Astrocyte of the cerebellum (primary cell): ENCODE measurements around the gene OPCML.

Experiments used
- DNase-seq: peaks from one replicate; pipeline ENCODE4 v3.0.0-alpha.2; 2011; ENCODE audit warnings: low read depth
- H3K4me3 ChIP-seq: 2 replicates; pipeline ENCODE4 v1.5.1; 2011; ENCODE audit warnings: mild to moderate bottlenecking, low read depth, low read length, moderate library complexity
- in situ Hi-C: cut with HindIII; loops from 2 replicates; pipeline ENCODE4 v1.10.0; 2017; ENCODE audit warnings: low sequenced_read_pairs
- TF ChIP-seq, protein P1 (sequence below): IDR thresholded peaks from 2 replicates; pipeline ENCODE4 v1.5.1; 2012; ENCODE audit warnings: low read length, low read depth, moderate library complexity, mild to moderate bottlenecking; ENCODE audit errors: missing control alignments

The OPCML gene

DNA sequence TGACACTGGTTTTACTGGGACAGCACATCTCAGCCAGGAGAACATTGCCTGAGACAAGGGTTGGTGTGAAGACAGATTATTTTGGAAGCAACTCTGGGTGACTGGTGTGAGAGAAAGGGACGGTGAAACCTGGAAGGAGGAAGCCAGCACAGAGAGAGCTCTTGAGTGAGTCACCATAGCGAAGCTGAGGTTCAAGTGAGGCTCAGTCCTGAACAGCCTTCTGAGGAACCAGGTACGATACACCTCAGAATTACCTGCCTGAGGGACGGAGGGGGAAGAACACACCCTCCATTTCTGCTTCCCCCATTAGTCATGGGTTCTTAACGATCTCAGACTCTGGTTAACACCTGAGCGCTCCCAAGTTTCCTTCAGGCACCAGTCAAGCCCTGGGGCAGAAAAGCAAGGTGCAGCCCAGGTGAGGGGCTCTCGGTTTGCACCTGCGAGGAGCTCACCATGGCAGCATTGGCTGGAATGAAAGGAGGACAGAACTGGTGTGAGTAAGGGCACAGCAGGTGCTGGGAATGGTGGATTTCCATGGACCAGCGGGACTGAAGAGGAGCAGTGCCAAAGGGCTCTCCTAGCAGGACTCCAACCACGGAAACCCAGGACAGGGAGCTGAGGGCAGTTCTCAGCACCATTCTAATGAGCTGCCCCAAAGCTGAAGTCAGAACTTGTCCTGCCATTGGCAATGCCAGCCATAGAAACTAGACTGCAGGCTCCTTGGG is 459.3 kb downstream of the OPCML start:
- no peak for DNase-seq
- in situ Hi-C loops, result no loop called here
- H3K4me3 ChIP-seq, result no peak overlapping the region
- TF ChIP-seq, protein P1, sequence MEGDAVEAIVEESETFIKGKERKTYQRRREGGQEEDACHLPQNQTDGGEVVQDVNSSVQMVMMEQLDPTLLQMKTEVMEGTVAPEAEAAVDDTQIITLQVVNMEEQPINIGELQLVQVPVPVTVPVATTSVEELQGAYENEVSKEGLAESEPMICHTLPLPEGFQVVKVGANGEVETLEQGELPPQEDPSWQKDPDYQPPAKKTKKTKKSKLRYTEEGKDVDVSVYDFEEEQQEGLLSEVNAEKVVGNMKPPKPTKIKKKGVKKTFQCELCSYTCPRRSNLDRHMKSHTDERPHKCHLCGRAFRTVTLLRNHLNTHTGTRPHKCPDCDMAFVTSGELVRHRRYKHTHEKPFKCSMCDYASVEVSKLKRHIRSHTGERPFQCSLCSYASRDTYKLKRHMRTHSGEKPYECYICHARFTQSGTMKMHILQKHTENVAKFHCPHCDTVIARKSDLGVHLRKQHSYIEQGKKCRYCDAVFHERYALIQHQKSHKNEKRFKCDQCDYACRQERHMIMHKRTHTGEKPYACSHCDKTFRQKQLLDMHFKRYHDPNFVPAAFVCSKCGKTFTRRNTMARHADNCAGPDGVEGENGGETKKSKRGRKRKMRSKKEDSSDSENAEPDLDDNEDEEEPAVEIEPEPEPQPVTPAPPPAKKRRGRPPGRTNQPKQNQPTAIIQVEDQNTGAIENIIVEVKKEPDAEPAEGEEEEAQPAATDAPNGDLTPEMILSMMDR, result no peak

DNA sequence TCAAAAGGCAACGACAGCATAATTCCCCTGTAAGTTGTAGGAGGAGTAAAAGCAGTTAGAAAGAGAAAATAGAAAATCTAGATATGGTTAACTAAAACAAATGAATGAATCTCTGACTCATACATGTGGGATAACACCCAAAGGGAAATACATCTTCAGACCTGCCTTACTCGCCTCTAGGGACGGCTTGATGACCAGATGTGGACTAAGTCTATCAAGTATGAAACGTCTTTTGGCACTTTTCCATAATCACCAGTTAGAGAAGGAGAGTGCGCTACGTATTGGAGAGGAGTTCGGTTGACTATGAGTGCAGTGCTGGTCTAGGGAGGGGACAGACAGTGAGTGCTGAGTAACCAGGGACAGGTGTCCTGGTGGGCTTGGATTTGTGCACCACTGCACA is 459.9 kb downstream of the OPCML start:
- no peak for DNase-seq
- in situ Hi-C loops, result no loop called here
- TF ChIP-seq, protein P1, result no peak
- no peak overlapping the region for H3K4me3 ChIP-seq

DNA sequence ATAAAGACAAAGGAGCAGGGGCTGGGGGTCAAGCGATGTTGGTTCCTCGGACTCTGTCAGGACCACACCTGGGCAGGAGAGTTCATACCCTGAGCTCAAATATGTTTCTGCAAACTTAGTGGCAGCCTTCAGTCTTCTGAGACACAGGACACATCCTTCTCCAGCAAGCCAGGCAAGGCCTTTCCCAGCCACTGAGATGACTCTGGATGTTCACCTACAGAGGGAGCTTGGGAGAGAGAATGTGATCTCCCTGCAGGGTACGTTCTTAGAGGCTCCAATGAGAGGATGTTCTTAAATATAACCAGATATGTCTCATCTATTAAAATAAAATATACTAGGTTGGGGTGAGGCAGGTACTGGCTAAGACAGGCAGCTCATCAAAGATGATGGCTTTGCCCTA is 461.5 kb downstream of the OPCML start:
- TF ChIP-seq, protein P1, result no peak
- no peak for DNase-seq
- in situ Hi-C loops, result no loop called here
- no peak overlapping the region for H3K4me3 ChIP-seq

DNA sequence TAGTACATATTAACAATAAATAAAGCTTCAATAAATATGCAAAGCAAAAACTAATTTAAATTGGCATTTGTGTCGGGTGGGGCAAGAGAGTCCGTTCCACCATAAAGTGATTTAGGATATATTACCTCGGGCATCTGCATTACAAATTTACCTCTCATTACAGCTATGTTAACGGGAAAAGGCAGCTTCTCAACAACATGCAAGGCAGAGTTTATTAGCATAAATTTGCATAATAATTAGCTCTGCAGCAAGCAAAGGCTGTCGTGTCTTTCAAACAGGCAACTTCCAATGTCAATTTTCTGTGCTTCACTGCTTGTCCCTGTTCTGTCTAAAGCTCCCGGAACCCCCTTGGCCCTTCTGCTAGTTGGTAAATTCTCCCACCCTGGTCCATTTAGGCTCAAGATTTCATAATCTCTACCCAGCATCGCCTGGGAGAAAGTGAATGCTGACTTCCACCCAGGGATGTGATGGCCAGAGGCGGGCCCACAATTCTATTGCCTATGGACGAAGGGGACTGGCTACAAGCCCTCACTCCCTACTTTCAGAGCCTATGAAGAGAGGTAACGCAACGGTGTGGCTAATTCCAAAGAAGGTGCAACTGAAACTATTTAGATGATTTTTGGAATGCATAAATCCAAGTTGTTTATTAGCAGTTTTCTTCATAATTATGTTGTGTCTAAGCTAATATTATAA is 462.1 kb downstream of the OPCML start:
- H3K4me3 ChIP-seq, result no peak overlapping the region

DNA sequence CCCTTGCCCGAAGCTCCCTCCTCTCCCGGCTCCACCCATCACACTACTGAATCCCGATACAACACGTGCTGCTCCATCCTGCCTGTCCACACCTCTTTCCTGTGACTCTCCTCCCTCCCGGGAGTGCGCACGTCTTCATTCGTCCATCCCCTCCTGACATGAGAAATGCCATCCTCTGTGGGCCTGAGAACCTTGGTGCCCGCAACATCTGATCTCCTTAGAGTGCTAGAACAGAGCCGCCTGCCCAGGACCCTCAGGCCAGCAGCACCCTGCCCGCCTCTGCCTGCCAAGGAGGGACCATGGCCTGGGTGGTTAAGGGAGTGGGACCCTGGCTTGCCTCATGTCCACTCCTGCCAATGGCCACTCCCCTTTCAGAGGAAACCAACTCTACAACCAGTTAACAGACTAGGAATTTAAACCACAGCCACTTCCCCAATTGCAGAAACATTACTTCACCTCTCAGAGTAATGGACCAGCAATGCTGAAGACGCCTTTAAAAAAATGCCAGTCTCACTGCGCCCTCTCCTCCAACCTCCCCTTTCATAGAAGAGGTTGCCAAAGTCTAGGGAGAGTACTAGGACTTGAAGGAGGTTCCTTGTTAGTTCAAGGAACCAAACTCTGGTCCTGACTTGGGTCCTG is 466.3 kb downstream of the OPCML start:
- TF ChIP-seq, protein P1, result no peak
- in situ Hi-C loops, result no loop called here
- no peak overlapping the region for H3K4me3 ChIP-seq
- no peak for DNase-seq

More for the DNA sequence above, 462.1 kb downstream of the OPCML start:
- TF ChIP-seq, protein P1, result no peak
- no peak for DNase-seq
- in situ Hi-C loops, result no loop called here

DNA sequence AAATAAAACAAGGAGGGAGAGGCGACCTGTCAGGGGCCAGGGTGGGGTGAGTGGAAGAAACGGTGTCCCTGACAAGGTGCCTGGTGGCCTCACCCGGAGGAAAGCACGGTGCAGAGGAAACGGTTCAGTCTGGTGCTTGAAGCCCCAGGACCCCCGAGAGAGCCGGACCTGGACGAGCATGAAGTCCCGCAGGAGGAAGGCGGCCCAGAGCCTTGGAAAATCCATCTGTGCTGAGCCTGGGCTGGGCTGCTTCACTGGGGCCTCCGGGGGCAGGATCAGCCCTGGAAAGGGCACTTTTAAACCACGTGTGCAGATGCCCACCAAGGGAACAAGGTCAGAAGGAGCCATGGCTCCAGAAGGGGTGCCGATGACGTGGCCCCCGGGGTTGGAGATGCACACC is 467.3 kb downstream of the OPCML start:
- TF ChIP-seq, protein P1, result no peak
- DNase-seq, result no peak

More for the DNA sequence above, 467.3 kb downstream of the OPCML start:
- in situ Hi-C loops, result no loop called here
- peak overlapping the region; percentile 42 for H3K4me3 ChIP-seq
